RWPE2 (cell line): ENCODE data around the gene SLC20A1.

Source experiments
- ATAC-seq: fragments of 200-7000 bp; cut with Tn5 transposase; 3 replicates; pipeline ENCODE4 v1.9.1; 2021; ENCODE audit warnings: low read depth
- DNase-seq: peaks from one replicate; pipeline ENCODE4 v3.0.0-alpha.2; 2020; ENCODE audit warnings: low spot score
- H3K27ac ChIP-seq: fragments of 450-650 bp; 2 replicates; pipeline ENCODE4 v1.5.1; 2017; ENCODE audit warnings: mild to moderate bottlenecking; ENCODE audit not compliant: poor library complexity, severe bottlenecking
- H3K27me3 ChIP-seq: fragments of 250-450 bp; sonication (Bioruptor Pico); 2 replicates; pipeline ENCODE4 v1.5.1; 2021; ENCODE audit warnings: mild to moderate bottlenecking, moderate library complexity; ENCODE audit not compliant: insufficient read depth, poor library complexity, severe bottlenecking
- H3K36me3 ChIP-seq: fragments of 250-450 bp; sonication (Bioruptor Pico); 2 replicates; pipeline ENCODE4 v1.5.1; 2020; ENCODE audit warnings: low read depth, mild to moderate bottlenecking, moderate library complexity
- H3K4me1 ChIP-seq: fragments of 250-450 bp; sonication (Bioruptor Pico); 2 replicates; pipeline ENCODE4 v1.5.1; 2021; ENCODE audit warnings: mild to moderate bottlenecking, moderate library complexity; ENCODE audit not compliant: insufficient read depth, poor library complexity, severe bottlenecking
- H3K4me3 ChIP-seq: fragments of 250-450 bp; sonication (Bioruptor Pico); 2 replicates; pipeline ENCODE4 v1.5.1; 2021; ENCODE audit warnings: mild to moderate bottlenecking, moderate library complexity; ENCODE audit not compliant: severe bottlenecking
- H3K9me3 ChIP-seq: fragments of 250-450 bp; sonication (Bioruptor Pico); 2 replicates; pipeline ENCODE4 v1.5.1; 2021; ENCODE audit warnings: mild to moderate bottlenecking, moderate library complexity; ENCODE audit not compliant: severe bottlenecking
- TF ChIP-seq, protein P1 (sequence below): fragments of 450-650 bp; IDR thresholded peaks from one replicate; pipeline ENCODE4 v1.5.1; 2017; ENCODE audit warnings: mild to moderate bottlenecking, moderate library complexity; ENCODE audit not compliant: poor library complexity, severe bottlenecking

SLC20A1 gene

DNA sequence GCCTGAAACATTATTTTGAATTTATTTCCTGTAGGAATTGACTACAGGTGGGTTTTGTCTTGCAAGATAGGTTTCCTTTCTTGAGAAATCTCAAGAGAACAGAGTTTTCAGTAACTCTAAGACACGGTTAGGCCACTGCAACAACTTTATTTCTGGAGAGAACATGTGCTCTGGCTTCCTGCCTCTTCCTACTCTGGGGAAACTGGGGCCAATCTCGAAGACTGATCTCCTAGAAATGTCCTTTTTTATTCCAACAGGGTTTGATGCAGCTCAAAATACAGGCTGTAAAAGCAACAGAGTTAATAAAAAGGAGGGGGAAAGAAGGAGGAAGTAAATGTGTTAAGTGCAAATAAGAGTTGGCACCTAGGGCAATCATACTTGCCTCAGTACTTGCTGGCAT, 4.0 kb upstream of the SLC20A1 start:
- ATAC-seq (no peak), DNase-seq (no peak)
- Histone ChIP-seq H3K4me1 (peaks cover 30% of the 10 kb centered on the region), H3K4me3 (no peak overlapping the region), H3K27ac (peak overlapping the region; percentile 82), H3K36me3 (peaks cover 4% of the 10 kb centered on the region), H3K27me3 (no peaks in the 10 kb centered on the region), H3K9me3 (no peaks in the 10 kb centered on the region)
- TF ChIP-seq, protein P1, sequence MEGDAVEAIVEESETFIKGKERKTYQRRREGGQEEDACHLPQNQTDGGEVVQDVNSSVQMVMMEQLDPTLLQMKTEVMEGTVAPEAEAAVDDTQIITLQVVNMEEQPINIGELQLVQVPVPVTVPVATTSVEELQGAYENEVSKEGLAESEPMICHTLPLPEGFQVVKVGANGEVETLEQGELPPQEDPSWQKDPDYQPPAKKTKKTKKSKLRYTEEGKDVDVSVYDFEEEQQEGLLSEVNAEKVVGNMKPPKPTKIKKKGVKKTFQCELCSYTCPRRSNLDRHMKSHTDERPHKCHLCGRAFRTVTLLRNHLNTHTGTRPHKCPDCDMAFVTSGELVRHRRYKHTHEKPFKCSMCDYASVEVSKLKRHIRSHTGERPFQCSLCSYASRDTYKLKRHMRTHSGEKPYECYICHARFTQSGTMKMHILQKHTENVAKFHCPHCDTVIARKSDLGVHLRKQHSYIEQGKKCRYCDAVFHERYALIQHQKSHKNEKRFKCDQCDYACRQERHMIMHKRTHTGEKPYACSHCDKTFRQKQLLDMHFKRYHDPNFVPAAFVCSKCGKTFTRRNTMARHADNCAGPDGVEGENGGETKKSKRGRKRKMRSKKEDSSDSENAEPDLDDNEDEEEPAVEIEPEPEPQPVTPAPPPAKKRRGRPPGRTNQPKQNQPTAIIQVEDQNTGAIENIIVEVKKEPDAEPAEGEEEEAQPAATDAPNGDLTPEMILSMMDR, result no peak

DNA sequence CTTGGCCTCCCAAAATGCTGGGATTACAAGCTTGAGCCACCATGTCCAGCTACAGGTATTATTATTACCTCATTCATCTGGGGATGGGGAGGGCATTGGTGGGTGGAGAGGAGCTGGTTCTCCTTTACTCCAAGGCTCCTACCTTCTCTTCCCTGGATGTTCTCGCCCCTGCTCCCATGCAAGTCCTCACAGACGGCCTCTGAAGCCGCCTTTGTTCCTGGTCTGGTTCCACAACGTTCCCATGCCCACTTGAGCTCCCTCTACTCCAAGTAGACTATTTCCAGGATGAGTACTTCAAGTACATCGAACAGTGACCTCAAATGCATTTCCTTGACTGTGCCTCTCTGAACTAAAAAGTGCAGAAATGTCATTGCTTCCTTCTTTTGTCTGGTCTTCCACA, 3.2 kb upstream of the SLC20A1 start:
- DNase-seq (no peak), ATAC-seq (no peak)
- no peaks in the 10 kb centered on the region for H3K27me3 ChIP-seq
- H3K36me3 ChIP-seq, result peaks cover 13% of the 10 kb centered on the region
- TF ChIP-seq, protein P1, result no peak
- no peak overlapping the region for H3K27ac ChIP-seq
- peaks cover 34% of the 10 kb centered on the region for H3K4me1 ChIP-seq
- no peak overlapping the region for H3K4me3 ChIP-seq
- H3K9me3 ChIP-seq, result no peaks in the 10 kb centered on the region

DNA sequence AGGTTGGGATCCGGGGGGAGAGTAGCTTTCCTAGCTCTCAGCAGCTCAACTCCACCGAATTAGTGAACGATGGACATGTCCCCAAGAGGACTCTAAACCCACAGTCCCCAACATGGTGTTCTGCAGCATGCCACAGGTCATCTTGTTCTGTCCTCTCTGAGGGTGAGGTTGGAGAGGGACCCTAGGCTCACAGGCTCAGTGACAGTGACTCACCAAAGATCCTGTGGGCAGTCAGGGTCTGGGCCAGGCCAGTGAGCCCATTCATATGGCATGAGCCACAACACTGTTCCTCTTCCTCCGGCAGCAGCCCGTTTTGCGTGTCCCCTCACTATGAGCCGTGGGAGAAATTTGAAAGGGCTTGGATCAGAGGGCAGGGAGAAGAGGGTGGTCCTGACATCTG, 2.8 kb upstream of the SLC20A1 start:
- H3K9me3 ChIP-seq, result no peaks in the 10 kb centered on the region
- H3K4me1 ChIP-seq, result peaks cover 38% of the 10 kb centered on the region
- DNase-seq (no peak), ATAC-seq (no peak)
- H3K36me3 ChIP-seq, result peaks cover 17% of the 10 kb centered on the region
- TF ChIP-seq, protein P1, result no peak
- no peak overlapping the region for H3K4me3 ChIP-seq
- H3K27me3 ChIP-seq, result no peaks in the 10 kb centered on the region
- peak overlapping the region; percentile 98 for H3K27ac ChIP-seq

DNA sequence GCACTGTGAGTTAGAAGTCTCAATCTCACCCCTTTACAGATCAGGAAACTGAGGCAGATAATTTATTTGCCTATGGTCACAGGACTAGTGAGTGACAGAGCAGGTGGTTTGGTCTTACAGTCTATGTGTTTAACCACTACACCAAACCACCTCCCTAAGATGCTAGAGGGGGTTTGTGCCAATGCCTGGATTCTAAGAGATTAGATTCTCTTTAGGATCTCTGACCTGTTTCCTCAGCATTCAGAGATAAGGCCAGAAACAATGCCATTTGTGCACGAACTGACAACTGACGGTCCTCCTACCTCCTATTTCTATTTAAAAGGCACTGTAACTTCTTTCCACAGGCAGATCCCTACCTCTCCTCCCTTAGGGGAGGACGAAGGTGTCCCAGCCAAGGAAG, 2.3 kb upstream of the SLC20A1 start:
- no peak for ATAC-seq
- H3K9me3 ChIP-seq, result no peaks in the 10 kb centered on the region
- peak overlapping the region; percentile 98 for H3K27ac ChIP-seq
- DNase-seq, result no peak
- peaks cover 43% of the 10 kb centered on the region for H3K4me1 ChIP-seq
- peaks cover 22% of the 10 kb centered on the region for H3K36me3 ChIP-seq
- TF ChIP-seq, protein P1, result no peak
- H3K4me3 ChIP-seq, result no peak overlapping the region
- no peaks in the 10 kb centered on the region for H3K27me3 ChIP-seq

DNA sequence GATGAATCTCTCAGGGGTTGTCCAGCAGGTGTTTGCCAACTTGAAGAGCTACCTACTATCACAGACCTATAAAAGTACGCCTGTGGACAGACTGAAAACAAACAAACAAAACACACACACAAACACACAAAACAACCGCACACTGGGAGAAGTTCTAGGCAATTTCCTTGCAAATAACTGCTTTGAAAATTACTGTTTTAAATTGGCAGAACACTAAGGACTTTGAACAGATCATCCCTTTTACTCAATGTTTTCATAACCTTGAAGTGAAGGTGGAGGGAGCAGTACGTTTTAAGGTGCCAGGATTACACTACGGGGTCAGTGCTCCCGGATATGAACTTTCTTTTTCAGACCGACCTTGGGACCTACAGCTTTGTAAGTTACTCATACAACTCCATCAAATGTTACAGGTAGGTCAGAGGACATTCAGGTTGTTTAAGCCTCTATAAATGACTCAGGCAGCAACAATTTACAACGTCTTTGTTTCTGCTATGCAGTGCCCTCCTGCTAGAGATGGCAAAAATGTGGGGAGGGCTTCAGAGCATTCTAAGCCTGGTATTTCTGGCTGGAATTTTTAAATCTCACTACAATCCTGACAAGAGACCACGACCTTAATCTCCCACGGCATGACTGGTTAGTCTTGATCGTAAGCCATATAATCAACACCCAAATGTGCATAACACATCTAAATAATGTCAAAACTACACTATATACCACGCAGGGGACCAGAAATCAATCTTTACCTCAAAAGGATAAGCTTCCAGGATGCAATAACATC, 1.4 kb upstream of the SLC20A1 start:
- Histone ChIP-seq H3K36me3 (peaks cover 31% of the 10 kb centered on the region), H3K27ac (peak overlapping the region; percentile 98), H3K27me3 (no peaks in the 10 kb centered on the region), H3K4me1 (peaks cover 52% of the 10 kb centered on the region), H3K9me3 (no peaks in the 10 kb centered on the region), H3K4me3 (peak overlapping the region; percentile 84)
- DNase-seq (no peak), ATAC-seq (peak; percentile 67)
- TF ChIP-seq, protein P1, result no peak
